Heart left ventricle (tissue), 16 donors: ENCODE results near the gene USP9X. TPM values are rescaled to one million over a fixed set of nuclear protein-coding genes. Genes with fewer than 3 reads are reported as not detected.

Source experiments
- ATAC-seq, 4 donors: fragments of 200-7000 bp; cut with Tn5 transposase; one replicate each; pipeline ENCODE4 v1.9.1; 2020 to 2022; ENCODE audit warnings: moderate library complexity in 4 of 4, mild to moderate bottlenecking in 3 of 4, moderate number of reproducible peaks in 1 of 4
- DNase-seq, 5 donors: peaks; one replicate each; pipeline ENCODE4 v3.0.0-alpha.2; 2020
- H3K27ac ChIP-seq, 12 donors: fragments of 200-600 bp; sonication (generic) in 4 of 12; one replicate each; pipeline versions ENCODE4 v1.5.0 to v1.8.0; 2016 to 2022; ENCODE audit warnings: mild to moderate bottlenecking in 2 of 12
- H3K27me3 ChIP-seq, 9 donors: fragments of 200-600 bp; sonication (generic) in 2 of 9; one replicate each; pipeline versions ENCODE4 v1.5.1 to v1.8.0; 2016 to 2022; ENCODE audit warnings: mild to moderate bottlenecking in 3 of 9
- H3K36me3 ChIP-seq, 9 donors: fragments of 200-600 bp; sonication (generic) in 2 of 9; one replicate each; pipeline versions ENCODE4 v1.5.0 to v1.8.0; 2018 to 2022; ENCODE audit warnings: mild to moderate bottlenecking in 2 of 9
- H3K4me1 ChIP-seq, 12 donors: fragments of 200-600 bp; sonication (generic) in 4 of 12; one replicate each; pipeline versions ENCODE4 v1.5.0 to v1.8.0; 2016 to 2022; ENCODE audit warnings: mild to moderate bottlenecking in 3 of 12
- H3K4me3 ChIP-seq, 12 donors: fragments of 200-600 bp; sonication (generic) in 4 of 12; one replicate each; pipeline versions ENCODE4 v1.5.0 to v1.8.0; 2017 to 2022; ENCODE audit warnings: mild to moderate bottlenecking in 9 of 12, moderate library complexity in 4 of 12
- H3K9me3 ChIP-seq, 12 donors: fragments of 200-600 bp; sonication (generic) in 4 of 12; one replicate each; pipeline versions ENCODE4 v1.5.0 to v1.8.0; 2016 to 2022; ENCODE audit warnings: mild to moderate bottlenecking in 1 of 12
- CTCF ChIP-seq, 12 donors: fragments of 200-600 bp; sonication (generic) in 4 of 12; IDR thresholded peaks; one replicate each; pipeline versions ENCODE4 v1.5.0 to v1.8.0; 2018 to 2022; ENCODE audit warnings: antibody characterized with exemption in 12 of 12, mild to moderate bottlenecking in 5 of 12
- POLR2A ChIP-seq, 2 donors: fragments of 450-650 bp; IDR thresholded peaks; one replicate each; pipeline ENCODE4 v1.6.1; 2017; ENCODE audit warnings: antibody characterized with exemption in 2 of 2, mild to moderate bottlenecking in 2 of 2, moderate library complexity in 2 of 2
- WGBS, 4 donors: extraction: QIAGEN DNeasy Blood & Tissue Kit in 2 of 4; methylation state at CpG; one replicate each; pipeline versions ENCODE4 v1.1.5 to v1.1.7; 2013 to 2018; 5-methylcytosine and 5-hydroxymethylcytosine counted together
- intact Hi-C, 10 donors: fragments of 100-400 bp; cut with DNase I; formaldehyde crosslinking; loops; one replicate each; pipeline versions ENCODE4 v1.11.1 to v1.14.2; 2022
- polyA plus RNA-seq, 2 donors: library from polyadenylated mRNA; stranded (reverse); fragments of 200-250 nt; gene quantifications; one replicate each; pipeline ENCODE4 v1.2.3, GENCODE V29; 2013
- total RNA-seq, 9 donors: library from RNA; depleted of rRNA in 2 of 9; stranded (reverse); fragments of >200 nt in 2 of 9; fragmentation: NEBNext Ultra II Directional in 3 of 9; extraction: Animal tissue kit (Norgen Biotek cat#: 25700) in 3 of 9; gene quantifications; one replicate each; pipeline versions ENCODE4 v1.1.0 to v1.2.4, GENCODE V29; 2016 to 2023
- donor health status: ischemic (EF 13 %, LVEDD 7.1; RV severe dilation, severe dysfunction).
- donor health status: healthy with polysubstance abuse.
- donor health status: DM: no; HTN: yes; CAD: no.
- donor health status: DM: no; HTN: no; CAD: no.
- donor health status: ischemic (EF 25% LVEDD 6.9; RV normal size, moderate dysfunction).
- donor health status: ischemic (EF 25% LVEDD 5.7; RV mildly dilated, moderate dysfunction).
- donor health status: healthy.
- donor health status: DM: yes; HTN: yes; CAD: no.
- donor health status: ischemic (EF 35%, LVEDD 5.7; RV mildly dilated, moderate dysfunction).
- donor health status: nonischemic (EF 11% LVEDD 7.7; RV severe dilation, severe dysfunction).
- donor health status: DM: yes; HTN: yes; CAD: no.
- donor health status: PGD.
- donor health status: ischemic (EF 29% LVEDD 5.4; RV normal size, mild dysfunction).
- donor health status: nonischemic (EF 23%, LVEDD 6.1; RV moderate dilation, normal function).

USP9X gene
- total and polyA plus RNA-seq, 11 donors: 9.5 to 80.1 (median 66.4) TPM

- WGBS, 4 donors: 94 to 96% (median 95%) methylated on average over 6 of the region's 6 CpGs
- Histone ChIP-seq H3K36me3 (peaks cover 0 to 95% (median 83%) of the 10 kb centered on the region in 9 donors), H3K4me3 (no peak overlapping the region), H3K9me3 (no peaks in the 10 kb centered on the region), H3K27ac (no peak overlapping the region), H3K4me1 (peaks cover 0 to 2% (median 0%) of the 10 kb centered on the region in 12 donors), H3K27me3 (peaks cover 0 to 4% (median 0%) of the 10 kb centered on the region in 9 donors)
- intact Hi-C loops: no loop called here
- DNase-seq (no peak), ATAC-seq (no peak)
- TF ChIP-seq POLR2A (IDR thresholded peaks at IDR 0.05) (no peak), CTCF (IDR thresholded peaks at IDR 0.05) (no peak)
These were observed 48.3 kb downstream of the USP9X start for GRCh38 chrX:41133551-41133950.

GRCh38 chrX:41137589-41137988 is 52.3 kb downstream of the USP9X start:
- TF ChIP-seq POLR2A (IDR thresholded peaks at IDR 0.05) (no peak), CTCF (IDR thresholded peaks at IDR 0.05) (peak in 9 of 12 donors; percentile 7 to 39 (median 25))
- no peak overlapping the region for H3K4me3 ChIP-seq
- no peaks in the 10 kb centered on the region for H3K9me3 ChIP-seq
- H3K27me3 ChIP-seq: peaks cover 0 to 4% (median 0%) of the 10 kb centered on the region in 9 donors
- no peak for DNase-seq
- no peak overlapping the region for H3K27ac ChIP-seq
- peaks cover 0 to 95% (median 70%) of the 10 kb centered on the region in 9 donors for H3K36me3 ChIP-seq
- intact Hi-C loops: no loop called here
- no peaks in the 10 kb centered on the region for H3K4me1 ChIP-seq
- no peak for ATAC-seq

GRCh38 chrX:41142130-41142910 is 57.1 kb downstream of the USP9X start:
- Histone ChIP-seq H3K36me3 (peaks cover 0 to 97% (median 59%) of the 10 kb centered on the region in 9 donors), H3K4me1 (no peaks in the 10 kb centered on the region), H3K9me3 (no peaks in the 10 kb centered on the region), H3K4me3 (no peak overlapping the region), H3K27me3 (no peaks in the 10 kb centered on the region), H3K27ac (no peak overlapping the region)
- ATAC-seq (no peak), DNase-seq (no peak)
- 90 to 99% (median 93%) methylated on average over 5 of the region's 5 CpGs for WGBS, 4 donors
- TF ChIP-seq POLR2A (IDR thresholded peaks at IDR 0.05) (no peak), CTCF (IDR thresholded peaks at IDR 0.05) (no peak)
- intact Hi-C loops: no loop called here

- DNase-seq (no peak), ATAC-seq (no peak)
- no peaks in the 10 kb centered on the region for H3K27me3 ChIP-seq
- peaks cover 0 to 97% (median 74%) of the 10 kb centered on the region in 9 donors for H3K36me3 ChIP-seq
- no peaks in the 10 kb centered on the region for H3K9me3 ChIP-seq
- 68 to 81% (median 79%) methylated on average over 2 of the region's 2 CpGs for WGBS, 4 donors
- intact Hi-C loops: no loop called here
- no peak overlapping the region for H3K4me3 ChIP-seq
- H3K27ac ChIP-seq: no peak overlapping the region
- TF ChIP-seq CTCF (IDR thresholded peaks at IDR 0.05) (no peak), POLR2A (IDR thresholded peaks at IDR 0.05) (no peak)
- H3K4me1 ChIP-seq: no peaks in the 10 kb centered on the region
These were observed 59.6 kb downstream of the USP9X start for GRCh38 chrX:41144873-41145272.
